Neural cell (in vitro differentiated cells): Measurements from ENCODE around the gene NUP210. TPM values are rescaled to one million over a fixed set of nuclear protein-coding genes. Genes with fewer than 3 reads are reported as not detected.
"Not testable (repeated sequence)": the region's sequence is repeated elsewhere in the genome, so short reads cannot be mapped to it uniquely, and the experiment has no call there.

Source experiments
- H2AFZ ChIP-seq: fragments of 200-600, 300-800 bp; sonication (generic), shearing (Covaris generic); 2 replicates; pipeline ENCODE4 v1.6.0; 2014; ENCODE audit warnings: low read depth, mild to moderate bottlenecking, antibody characterized with exemption, low read length, moderate library complexity
- H3F3A ChIP-seq: fragments of 200-600 bp; shearing (Covaris generic); 2 replicates; pipeline ENCODE4 v1.6.1; 2016; ENCODE audit warnings: mild to moderate bottlenecking, moderate library complexity, mixed read lengths, antibody characterized with exemption, low read length; ENCODE audit not compliant: insufficient read depth, poor library complexity, severe bottlenecking
- H3K27ac ChIP-seq: fragments of 200-600, 300-800 bp; sonication (generic), shearing (Covaris generic); 2 replicates; pipeline ENCODE4 v1.5.1; 2014; ENCODE audit warnings: mild to moderate bottlenecking, low read length, moderate library complexity
- H3K27me3 ChIP-seq: fragments of 300-800, 200-600 bp; sonication (generic), shearing (Covaris generic); 2 replicates; pipeline ENCODE4 v1.6.0; 2014; ENCODE audit warnings: mild to moderate bottlenecking, low read depth, low read length, moderate library complexity; ENCODE audit not compliant: insufficient read depth
- H3K36me3 ChIP-seq: fragments of 300-800, 200-600 bp; sonication (generic), shearing (Covaris generic); 2 replicates; pipeline ENCODE4 v1.5.1; 2014; ENCODE audit warnings: mild to moderate bottlenecking, antibody characterized with exemption, low read length, moderate library complexity; ENCODE audit not compliant: insufficient read depth
- H3K4me2 ChIP-seq: fragments of 300-800, 200-600 bp; sonication (generic), shearing (Covaris generic); 2 replicates; pipeline ENCODE4 v1.6.0; 2014; ENCODE audit warnings: mild to moderate bottlenecking, low read length
- H3K4me3 ChIP-seq: fragments of 300-800, 200-600 bp; sonication (generic), shearing (Covaris generic); 2 replicates; pipeline ENCODE4 v1.5.1; 2014; ENCODE audit warnings: mild to moderate bottlenecking, low read length, moderate library complexity
- H3K79me2 ChIP-seq: fragments of 200-600 bp; shearing (Covaris generic); replicated peaks from 2 replicates; pipeline ENCODE4 v1.6.0; 2014; ENCODE audit warnings: mild to moderate bottlenecking, low read length, moderate library complexity; ENCODE audit not compliant: insufficient read depth
- H3K9ac ChIP-seq: fragments of 300-800, 200-600 bp; sonication (generic), shearing (Covaris generic); 2 replicates; pipeline ENCODE4 v1.6.1; 2016; ENCODE audit warnings: mild to moderate bottlenecking, low read length, mixed read lengths
- H3K9me2 ChIP-seq: fragments of 200-600 bp; shearing (Covaris generic); 2 replicates; pipeline ENCODE4 v1.6.1; 2016; ENCODE audit warnings: mild to moderate bottlenecking, low read length, mixed read lengths; ENCODE audit not compliant: insufficient read depth
- H3K9me3 ChIP-seq: fragments of 200-600, 300-800 bp; sonication (generic), shearing (Covaris generic); 2 replicates; pipeline ENCODE4 v1.6.1; 2016; ENCODE audit warnings: mild to moderate bottlenecking, mixed run types, low read length, moderate library complexity, mixed read lengths
- H4K20me1 ChIP-seq: fragments of 200-600 bp; shearing (Covaris generic); 2 replicates; pipeline ENCODE4 v1.6.1; 2016; ENCODE audit warnings: mild to moderate bottlenecking, mixed run types; ENCODE audit not compliant: insufficient read depth
- CTCF ChIP-seq: fragments of 450-650 bp; IDR thresholded peaks from 2 replicates; pipeline ENCODE4 v1.5.1; 2014; ENCODE audit warnings: antibody characterized with exemption, mild to moderate bottlenecking, moderate library complexity; ENCODE audit not compliant: poor library complexity, severe bottlenecking
- EP300 ChIP-seq: fragments of 450-650 bp; conservative IDR thresholded peaks from 2 replicates; pipeline ENCODE4 v1.6.1; 2014; ENCODE audit warnings: antibody characterized with exemption, mild to moderate bottlenecking, moderate library complexity; ENCODE audit not compliant: poor library complexity, severe bottlenecking
- EZH2 ChIP-seq: fragments of 200-600, 300-800 bp; shearing (Covaris generic), sonication (generic); IDR thresholded peaks from 2 replicates; pipeline ENCODE4 v1.6.1; 2014; ENCODE audit warnings: antibody characterized with exemption, low read length, borderline replicate concordance, mild to moderate bottlenecking; ENCODE audit not compliant: insufficient read depth, poor library complexity, severe bottlenecking
- MXI1 ChIP-seq: fragments of 450-650 bp; conservative IDR thresholded peaks from 2 replicates; pipeline ENCODE4 v1.6.1; 2014; ENCODE audit warnings: antibody characterized with exemption, mild to moderate bottlenecking; ENCODE audit not compliant: poor library complexity, severe bottlenecking
- POLR2AphosphoS5 ChIP-seq: IDR thresholded peaks from 2 replicates; pipeline ENCODE4 v1.6.1; 2012
- RAD21 ChIP-seq: fragments of 450-650 bp; conservative IDR thresholded peaks from 2 replicates; pipeline ENCODE4 v1.6.1; 2014; ENCODE audit warnings: antibody characterized with exemption, mild to moderate bottlenecking, moderate library complexity
- REST ChIP-seq: IDR thresholded peaks from 2 replicates; pipeline ENCODE4 v1.6.1; 2012; ENCODE audit warnings: borderline replicate concordance
- TAF1 ChIP-seq: IDR thresholded peaks from 2 replicates; pipeline ENCODE4 v1.6.1; 2012; ENCODE audit warnings: low read depth
- polyA plus RNA-seq: library from polyadenylated mRNA; depleted of rRNA; stranded (reverse); fragments of >200 nt; gene quantifications from 2 replicates; pipeline ENCODE4 v1.2.3, GENCODE V29; 2014

NUP210 gene
- polyA plus RNA-seq, 1 donor from 2014 or later: 8.2 TPM

- Histone ChIP-seq H3K9ac (no peak overlapping the region), H2AFZ (no peak overlapping the region), H3K79me2 (no peaks in the 10 kb centered on the region), H3K36me3 (no peaks in the 10 kb centered on the region), H3K4me2 (no peak overlapping the region), H4K20me1 (no peaks in the 10 kb centered on the region), H3K4me3 (no peak overlapping the region), H3K27me3 (no peaks in the 10 kb centered on the region), H3K9me2 (no peaks in the 10 kb centered on the region), H3F3A (no peaks in the 10 kb centered on the region), H3K27ac (no peak overlapping the region), H3K9me3 (no peaks in the 10 kb centered on the region)
- TF ChIP-seq RAD21: no peak
- no peak for TF ChIP-seq TAF1
Measured at GRCh38 chr3:13433912-13434311, 13.8 kb upstream of the NUP210 start.

- H3F3A ChIP-seq: no peaks in the 10 kb centered on the region
- H3K36me3 ChIP-seq: no peaks in the 10 kb centered on the region
- no peak overlapping the region for H3K9ac ChIP-seq
- no peak for TF ChIP-seq CTCF
- H3K27me3 ChIP-seq: no peaks in the 10 kb centered on the region
- no peak overlapping the region for H2AFZ ChIP-seq
- H3K9me2 ChIP-seq: no peaks in the 10 kb centered on the region
- no peak overlapping the region for H3K4me3 ChIP-seq
- no peaks in the 10 kb centered on the region for H3K9me3 ChIP-seq
- no peaks in the 10 kb centered on the region for H3K79me2 ChIP-seq
- no peak overlapping the region for H3K27ac ChIP-seq
- no peak overlapping the region for H3K4me2 ChIP-seq
- no peaks in the 10 kb centered on the region for H4K20me1 ChIP-seq
Measured at GRCh38 chr3:13432093-13432492, 12.0 kb upstream of the NUP210 start.

- H2AFZ ChIP-seq, H3K79me2 ChIP-seq, H3K9me3 ChIP-seq, H3K4me3 ChIP-seq, H3K9me2 ChIP-seq, H3F3A ChIP-seq, H3K36me3 ChIP-seq, H3K4me2 ChIP-seq, H3K9ac ChIP-seq, H4K20me1 ChIP-seq, H3K27me3 ChIP-seq, H3K27ac ChIP-seq: not testable (repeated sequence)
Measured at GRCh38 chr3:13430411-13430875, 10.3 kb upstream of the NUP210 start.

GRCh38 chr3:13429631-13430291, 9.6 kb upstream of the NUP210 start:
- Histone ChIP-seq H3K9ac (no peak overlapping the region), H3K36me3 (no peaks in the 10 kb centered on the region), H4K20me1 (no peaks in the 10 kb centered on the region), H3K4me2 (no peak overlapping the region), H3K27ac (no peak overlapping the region), H3K9me3 (no peaks in the 10 kb centered on the region), H3K27me3 (no peaks in the 10 kb centered on the region), H3K79me2 (no peaks in the 10 kb centered on the region), H2AFZ (no peak overlapping the region), H3K9me2 (no peaks in the 10 kb centered on the region), H3F3A (no peaks in the 10 kb centered on the region), H3K4me3 (no peak overlapping the region)
- TF ChIP-seq REST (no peak), MXI1 (no peak), EP300 (no peak), RAD21 (no peak), CTCF (no peak), POLR2AphosphoS5 (no peak), TAF1 (no peak), EZH2 (no peak)
